ENCODE results near the gene OGFOD1. TPM values are rescaled to one million over a fixed set of nuclear protein-coding genes. Genes with fewer than 3 reads are reported as not detected.

The OGFOD1 gene
- total and polyA plus RNA-seq, 9 of the 15 experiments (the other 6 are each of a cell fraction or from before 2014, with no cell fraction given) = 60.4 to 134 (median 85.8) TPM

DNA sequence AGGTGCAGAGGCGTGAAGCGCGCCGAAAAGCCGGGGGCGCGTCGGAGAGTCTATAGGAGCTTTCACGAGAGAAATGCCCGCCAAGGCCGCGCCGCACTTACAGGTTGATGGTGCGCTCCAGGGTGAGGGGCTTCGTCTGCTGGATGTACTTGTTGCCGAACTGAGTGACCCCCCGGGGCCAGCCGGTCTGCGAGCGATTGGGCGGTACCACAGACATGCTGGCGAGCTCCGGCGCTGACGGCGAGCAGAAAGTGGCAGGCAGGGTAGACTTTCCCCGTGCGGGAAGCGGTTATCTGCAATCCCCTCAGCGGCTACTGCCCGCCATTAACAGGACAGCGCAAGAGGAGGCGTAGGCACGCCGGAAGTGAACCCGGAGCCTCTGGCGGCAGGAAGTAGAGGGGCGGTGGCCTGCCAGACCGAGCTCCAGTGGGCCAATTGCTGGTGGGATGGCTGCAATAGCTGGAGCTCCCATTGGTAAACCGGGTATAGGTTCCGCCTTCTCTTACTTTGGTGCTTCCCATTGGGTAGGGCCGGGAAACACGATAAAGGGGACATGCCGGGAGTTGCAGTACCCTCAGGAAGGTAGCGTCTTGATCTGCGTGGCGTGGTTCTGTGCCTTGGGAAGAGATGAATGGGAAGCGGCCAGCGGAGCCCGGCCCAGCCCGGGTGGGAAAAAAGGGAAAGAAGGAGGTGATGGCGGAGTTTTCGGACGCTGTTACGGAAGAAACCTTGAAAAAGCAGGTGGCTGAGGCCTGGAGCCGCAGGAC is at the start of gene OGFOD1, which contains the start of gene NUDT21 (continued):
- TF ChIP-seq THAP12 (CRISPR knock-in tag; IDR thresholded peaks at IDR 0.05) (0 out of 2 replicates have a peak, but pooled peaks have one; percentile 6), HNRNPK (IDR thresholded peaks at IDR 0.05; ENCODE audit: low read depth, low read length, poor library complexity, severe bottlenecking) (no peak), ZC3H4 (CRISPR knock-in tag; IDR thresholded peaks at IDR 0.05; ENCODE audit: borderline replicate concordance) (no peak), E2F1 (CRISPR knock-in tag; IDR thresholded peaks at IDR 0.05) (no peak), ZNF584 (CRISPR knock-in tag; IDR thresholded peaks at IDR 0.05; ENCODE audit: low read depth) (no peak), GTF2E2 (tag; IDR thresholded peaks at IDR 0.05) (peak; percentile 68; the same call in 1 of the 2 replicates), MXI1 (IDR thresholded peaks at IDR 0.05; ENCODE audit: low read depth, low read length) (peak; percentile 25; the same call in 1 of the 2 replicates), ARID3A (IDR thresholded peaks at IDR 0.05; ENCODE audit: borderline replicate concordance, low read depth, low read length) (no peak)
- TF ChIP-seq, protein P1, sequence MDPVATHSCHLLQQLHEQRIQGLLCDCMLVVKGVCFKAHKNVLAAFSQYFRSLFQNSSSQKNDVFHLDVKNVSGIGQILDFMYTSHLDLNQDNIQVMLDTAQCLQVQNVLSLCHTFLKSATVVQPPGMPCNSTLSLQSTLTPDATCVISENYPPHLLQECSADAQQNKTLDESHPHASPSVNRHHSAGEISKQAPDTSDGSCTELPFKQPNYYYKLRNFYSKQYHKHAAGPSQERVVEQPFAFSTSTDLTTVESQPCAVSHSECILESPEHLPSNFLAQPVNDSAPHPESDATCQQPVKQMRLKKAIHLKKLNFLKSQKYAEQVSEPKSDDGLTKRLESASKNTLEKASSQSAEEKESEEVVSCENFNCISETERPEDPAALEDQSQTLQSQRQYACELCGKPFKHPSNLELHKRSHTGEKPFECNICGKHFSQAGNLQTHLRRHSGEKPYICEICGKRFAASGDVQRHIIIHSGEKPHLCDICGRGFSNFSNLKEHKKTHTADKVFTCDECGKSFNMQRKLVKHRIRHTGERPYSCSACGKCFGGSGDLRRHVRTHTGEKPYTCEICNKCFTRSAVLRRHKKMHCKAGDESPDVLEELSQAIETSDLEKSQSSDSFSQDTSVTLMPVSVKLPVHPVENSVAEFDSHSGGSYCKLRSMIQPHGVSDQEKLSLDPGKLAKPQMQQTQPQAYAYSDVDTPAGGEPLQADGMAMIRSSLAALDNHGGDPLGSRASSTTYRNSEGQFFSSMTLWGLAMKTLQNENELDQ (CRISPR knock-in tag; IDR thresholded peaks at IDR 0.05; ENCODE audit: borderline replicate concordance) = no peak
